Measurements from ENCODE around the gene ROR2.

Gene ROR2

DNA sequence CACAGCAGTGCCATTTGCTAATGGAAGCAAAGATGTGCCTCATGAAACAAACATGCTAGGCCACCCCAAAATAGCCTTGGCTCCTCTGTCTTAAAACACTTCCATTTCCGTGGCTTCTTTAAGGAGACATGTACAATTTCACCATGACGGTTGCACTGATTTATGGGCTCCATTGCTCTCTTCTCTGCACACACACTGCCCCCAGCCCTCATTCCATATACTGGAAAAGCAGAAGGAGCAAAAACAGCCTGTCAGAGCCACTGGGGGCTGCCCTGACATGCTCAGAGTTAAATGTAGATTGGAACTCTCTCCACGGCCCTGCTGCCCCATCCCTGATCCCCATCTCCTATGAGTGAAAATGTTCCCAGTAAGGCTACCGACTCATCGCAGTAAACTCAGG lies 114.8 kb downstream of the ROR2 start:
- H3K27ac ChIP-seq (replicated peaks; ENCODE audit: low read length), result no peak overlapping the region
- no peak overlapping the region for H4K8ac ChIP-seq (ENCODE audit: low read depth, low read length)
- H3K36me3 ChIP-seq (replicated peaks in 1 of 2; ENCODE audit: control insufficient read depth in 2 of 2, insufficient read depth in 2 of 2, low read length in 2 of 2), result no peaks in the 10 kb centered on the region
- no peaks in the 10 kb centered on the region for H3K27me3 ChIP-seq (ENCODE audit: control insufficient read depth in 3 of 3, insufficient read depth in 3 of 3, low read depth in 1 of 3, low read length in 3 of 3)
- peaks cover 17 to 29% of the 10 kb centered on the region in 2 donors for H3K4me1 ChIP-seq (ENCODE audit: control insufficient read depth in 2 of 2, insufficient read depth in 1 of 2, low read depth in 1 of 2, low read length in 2 of 2)
- DNase-seq (ENCODE audit: low spot score), result no peak
- no peaks in the 10 kb centered on the region for H3K9me3 ChIP-seq (replicated peaks in 1 of 2; ENCODE audit: control insufficient read depth in 2 of 2, insufficient read depth in 1 of 2, low read depth in 1 of 2, low read length in 2 of 2)
- H2AFZ ChIP-seq (ENCODE audit: low read length), result no peak overlapping the region
- H2BK5ac ChIP-seq (ENCODE audit: low read length), result no peak overlapping the region
- H2BK120ac ChIP-seq (ENCODE audit: low read depth, low read length), result no peak overlapping the region
- no peak overlapping the region for H3K4ac ChIP-seq (ENCODE audit: low read length)
- peaks cover 12% of the 10 kb centered on the region for H3K79me1 ChIP-seq (ENCODE audit: low read depth, low read length)
- H3K23ac ChIP-seq (ENCODE audit: low read depth, low read length, poor library complexity), result no peak overlapping the region
- no peak overlapping the region for H3K14ac ChIP-seq (ENCODE audit: low read length)
- no peak overlapping the region for H4K91ac ChIP-seq (ENCODE audit: low read depth, low read length, poor library complexity)
- no peak overlapping the region for H3K4me2 ChIP-seq (ENCODE audit: insufficient read depth, low read length, poor library complexity, severe bottlenecking)
- H2BK12ac ChIP-seq (ENCODE audit: low read length), result no peak overlapping the region
- no peak overlapping the region for H2AK5ac ChIP-seq (ENCODE audit: low read depth, low read length)
- no peak overlapping the region for H2BK15ac ChIP-seq (ENCODE audit: low read length)
- no peak overlapping the region for H3K4me3 ChIP-seq (ENCODE audit: low read length in 2 of 2)
- no peak overlapping the region for H3K18ac ChIP-seq (ENCODE audit: low read length)
- no CpG with 5 or more reads among the region's 5 CpGs for WGBS, 2 donors (ENCODE audit: extremely low coverage in 2 of 2, insufficient read length in 2 of 2, insufficient replicate concordance in 1 of 2)
- no peak overlapping the region for H3K9ac ChIP-seq (ENCODE audit: low read depth, low read length, poor library complexity)

DNA sequence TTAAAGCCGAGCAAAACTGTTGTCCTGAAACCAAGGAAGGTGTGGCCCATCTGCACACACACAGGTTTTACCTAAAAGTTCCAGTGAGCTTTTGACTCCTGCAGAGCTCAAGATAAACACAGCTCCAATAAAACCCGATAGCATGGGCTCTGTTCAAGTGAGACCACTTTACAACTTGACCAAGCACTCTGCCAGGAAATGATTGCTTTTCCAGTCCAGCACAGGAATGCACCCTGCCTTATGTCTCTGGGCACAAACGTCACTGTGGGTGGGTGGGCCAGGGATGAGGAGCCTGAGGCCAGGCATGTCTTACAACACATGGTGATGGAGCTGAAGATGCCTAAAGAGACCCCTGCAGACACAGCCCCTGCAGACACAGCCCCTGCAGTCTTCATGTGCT lies 115.3 kb downstream of the ROR2 start:
- H2AK5ac ChIP-seq (ENCODE audit: low read depth, low read length), result no peak overlapping the region
- no peaks in the 10 kb centered on the region for H3K36me3 ChIP-seq (replicated peaks in 1 of 2; ENCODE audit: control insufficient read depth in 2 of 2, insufficient read depth in 2 of 2, low read length in 2 of 2)
- no peak overlapping the region for H3K9ac ChIP-seq (ENCODE audit: low read depth, low read length, poor library complexity)
- no peak overlapping the region for H3K4ac ChIP-seq (ENCODE audit: low read length)
- no peak overlapping the region for H3K23ac ChIP-seq (ENCODE audit: low read depth, low read length, poor library complexity)
- no peak overlapping the region for H2AFZ ChIP-seq (ENCODE audit: low read length)
- no peak overlapping the region for H3K4me3 ChIP-seq (ENCODE audit: low read length in 2 of 2)
- H3K18ac ChIP-seq (ENCODE audit: low read length), result no peak overlapping the region
- no peak overlapping the region for H2BK5ac ChIP-seq (ENCODE audit: low read length)
- H3K14ac ChIP-seq (ENCODE audit: low read length), result no peak overlapping the region
- no peak for DNase-seq (ENCODE audit: low spot score)
- H2BK120ac ChIP-seq (ENCODE audit: low read depth, low read length), result no peak overlapping the region
- H3K9me3 ChIP-seq (replicated peaks in 1 of 2; ENCODE audit: control insufficient read depth in 2 of 2, insufficient read depth in 1 of 2, low read depth in 1 of 2, low read length in 2 of 2), result no peaks in the 10 kb centered on the region
- H3K27ac ChIP-seq (replicated peaks; ENCODE audit: low read length), result no peak overlapping the region
- no peak overlapping the region for H4K91ac ChIP-seq (ENCODE audit: low read depth, low read length, poor library complexity)
- no peak overlapping the region for H2BK15ac ChIP-seq (ENCODE audit: low read length)
- H3K4me1 ChIP-seq (ENCODE audit: control insufficient read depth in 2 of 2, insufficient read depth in 1 of 2, low read depth in 1 of 2, low read length in 2 of 2), result peaks cover 17 to 29% of the 10 kb centered on the region in 2 donors
- no peaks in the 10 kb centered on the region for H3K27me3 ChIP-seq (ENCODE audit: control insufficient read depth in 3 of 3, insufficient read depth in 3 of 3, low read depth in 1 of 3, low read length in 3 of 3)
- no CpG with 5 or more reads among the region's 3 CpGs for WGBS, 2 donors (ENCODE audit: extremely low coverage in 2 of 2, insufficient read length in 2 of 2, insufficient replicate concordance in 1 of 2)
- H3K79me1 ChIP-seq (ENCODE audit: low read depth, low read length), result peaks cover 12% of the 10 kb centered on the region
- H2BK12ac ChIP-seq (ENCODE audit: low read length), result no peak overlapping the region
- H3K4me2 ChIP-seq (ENCODE audit: insufficient read depth, low read length, poor library complexity, severe bottlenecking), result no peak overlapping the region
- H4K8ac ChIP-seq (ENCODE audit: low read depth, low read length), result no peak overlapping the region

DNA sequence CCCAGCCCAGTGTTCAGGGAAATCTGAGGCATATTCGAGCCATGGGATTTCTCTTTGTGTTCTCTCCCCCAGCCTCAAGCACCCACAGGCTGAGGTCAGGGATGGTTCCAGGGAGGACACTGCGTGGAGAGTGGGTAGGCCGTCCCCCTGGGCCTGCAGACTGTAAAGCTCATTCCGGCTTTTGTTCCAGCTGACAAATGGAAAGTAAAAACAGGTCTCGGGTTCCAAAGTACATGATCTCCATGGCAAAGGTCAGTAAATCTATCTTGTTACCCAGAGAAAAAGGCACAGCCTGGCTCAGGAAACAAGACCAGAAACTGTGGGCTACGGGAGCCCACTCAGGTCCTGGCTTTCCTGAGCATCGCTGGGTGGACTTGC lies 116.2 kb downstream of the ROR2 start:
- Histone ChIP-seq H3K4me2 (ENCODE audit: insufficient read depth, low read length, poor library complexity, severe bottlenecking) (no peak overlapping the region), H3K4me3 (ENCODE audit: low read length in 2 of 2) (no peak overlapping the region), H4K91ac (ENCODE audit: low read depth, low read length, poor library complexity) (no peak overlapping the region), H2BK5ac (ENCODE audit: low read length) (no peak overlapping the region), H3K36me3 (replicated peaks in 1 of 2; ENCODE audit: control insufficient read depth in 2 of 2, insufficient read depth in 2 of 2, low read length in 2 of 2) (no peaks in the 10 kb centered on the region), H3K79me1 (ENCODE audit: low read depth, low read length) (peaks cover 9% of the 10 kb centered on the region), H3K27ac (replicated peaks; ENCODE audit: low read length) (no peak overlapping the region), H2BK15ac (ENCODE audit: low read length) (no peak overlapping the region), H3K9me3 (replicated peaks in 1 of 2; ENCODE audit: control insufficient read depth in 2 of 2, insufficient read depth in 1 of 2, low read depth in 1 of 2, low read length in 2 of 2) (no peaks in the 10 kb centered on the region), H3K23ac (ENCODE audit: low read depth, low read length, poor library complexity) (no peak overlapping the region), H2BK12ac (ENCODE audit: low read length) (no peak overlapping the region), H3K9ac (ENCODE audit: low read depth, low read length, poor library complexity) (no peak overlapping the region), H3K27me3 (ENCODE audit: control insufficient read depth in 3 of 3, insufficient read depth in 3 of 3, low read depth in 1 of 3, low read length in 3 of 3) (no peaks in the 10 kb centered on the region), H4K8ac (ENCODE audit: low read depth, low read length) (no peak overlapping the region), H2AFZ (ENCODE audit: low read length) (peak overlapping the region; percentile 8), H3K18ac (ENCODE audit: low read length) (peak overlapping the region; percentile 29), H3K4me1 (ENCODE audit: control insufficient read depth in 2 of 2, insufficient read depth in 1 of 2, low read depth in 1 of 2, low read length in 2 of 2) (peaks cover 17 to 29% of the 10 kb centered on the region in 2 donors), H3K14ac (ENCODE audit: low read length) (no peak overlapping the region), H3K4ac (ENCODE audit: low read length) (no peak overlapping the region), H2BK120ac (ENCODE audit: low read depth, low read length) (no peak overlapping the region), H2AK5ac (ENCODE audit: low read depth, low read length) (peak overlapping the region; percentile 30)
- DNase-seq (ENCODE audit: low spot score), result no peak
- no CpG with 5 or more reads among the region's 7 CpGs for WGBS, 2 donors (ENCODE audit: extremely low coverage in 2 of 2, insufficient read length in 2 of 2, insufficient replicate concordance in 1 of 2)

DNA sequence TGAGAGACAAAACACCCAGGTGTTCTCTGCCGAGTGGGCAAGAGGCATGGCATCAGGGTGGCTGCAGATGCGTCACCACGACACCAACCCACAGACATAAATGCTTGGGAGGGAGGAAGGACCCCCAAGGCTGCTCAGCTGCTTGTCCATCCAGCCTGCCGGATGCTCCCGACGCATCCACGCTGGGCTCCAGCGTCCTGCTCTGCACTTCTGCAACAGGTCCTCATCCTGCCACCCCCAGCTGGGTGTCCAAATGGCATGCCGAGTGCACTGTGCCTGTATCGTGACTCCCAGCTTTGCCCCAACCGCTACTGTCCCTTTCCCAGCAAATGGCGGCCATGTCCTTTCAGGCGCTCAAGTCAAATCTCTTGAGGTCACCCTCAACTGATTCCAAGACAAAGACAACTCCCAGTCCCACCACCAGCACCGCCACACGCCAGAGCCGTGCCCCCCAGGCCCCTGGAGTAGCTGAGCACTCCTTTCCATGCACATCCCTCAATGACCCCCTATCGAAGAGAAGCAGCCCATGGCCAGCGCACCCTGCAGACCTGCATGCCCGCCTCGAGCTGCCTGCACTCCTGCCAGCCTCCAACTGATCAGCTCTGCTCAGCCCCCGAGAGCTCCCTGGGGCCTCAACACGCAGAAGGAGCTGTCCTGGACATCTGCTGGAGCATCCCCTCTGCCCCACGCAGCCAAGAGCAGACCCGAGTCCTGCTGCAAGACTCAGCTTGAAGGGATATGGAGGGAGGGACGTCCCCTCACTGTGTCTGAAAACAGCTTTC lies 116.7 kb downstream of the ROR2 start:
- no peaks in the 10 kb centered on the region for H3K27me3 ChIP-seq (ENCODE audit: control insufficient read depth in 3 of 3, insufficient read depth in 3 of 3, low read depth in 1 of 3, low read length in 3 of 3)
- H3K4me1 ChIP-seq (ENCODE audit: control insufficient read depth in 2 of 2, insufficient read depth in 1 of 2, low read depth in 1 of 2, low read length in 2 of 2), result peaks cover 17 to 25% of the 10 kb centered on the region in 2 donors
- H3K27ac ChIP-seq (replicated peaks; ENCODE audit: low read length), result no peak overlapping the region
- no peak overlapping the region for H2BK12ac ChIP-seq (ENCODE audit: low read length)
- DNase-seq (ENCODE audit: low spot score), result no peak
- no peak overlapping the region for H2AFZ ChIP-seq (ENCODE audit: low read length)
- no CpG with 5 or more reads among the region's 25 CpGs for WGBS, 2 donors (ENCODE audit: extremely low coverage in 2 of 2, insufficient read length in 2 of 2, insufficient replicate concordance in 1 of 2)
- peak overlapping the region; percentile 61 for H2BK15ac ChIP-seq (ENCODE audit: low read length)
- peak overlapping the region; percentile 30 for H2AK5ac ChIP-seq (ENCODE audit: low read depth, low read length)
- H3K23ac ChIP-seq (ENCODE audit: low read depth, low read length, poor library complexity), result peak overlapping the region; percentile 81
- no peaks in the 10 kb centered on the region for H3K9me3 ChIP-seq (replicated peaks in 1 of 2; ENCODE audit: control insufficient read depth in 2 of 2, insufficient read depth in 1 of 2, low read depth in 1 of 2, low read length in 2 of 2)
- peak overlapping the region; percentile 88 for H3K18ac ChIP-seq (ENCODE audit: low read length)
- no peak overlapping the region for H3K4me2 ChIP-seq (ENCODE audit: insufficient read depth, low read length, poor library complexity, severe bottlenecking)
- no peak overlapping the region for H2BK120ac ChIP-seq (ENCODE audit: low read depth, low read length)
- H3K36me3 ChIP-seq (replicated peaks in 1 of 2; ENCODE audit: control insufficient read depth in 2 of 2, insufficient read depth in 2 of 2, low read length in 2 of 2), result no peaks in the 10 kb centered on the region
- no peak overlapping the region for H3K9ac ChIP-seq (ENCODE audit: low read depth, low read length, poor library complexity)
- no peak overlapping the region for H3K4ac ChIP-seq (ENCODE audit: low read length)
- H3K14ac ChIP-seq (ENCODE audit: low read length), result peak overlapping the region; percentile 85
- H3K79me1 ChIP-seq (ENCODE audit: low read depth, low read length), result peaks cover 6% of the 10 kb centered on the region
- peak overlapping the region; percentile 77 for H4K8ac ChIP-seq (ENCODE audit: low read depth, low read length)
- H4K91ac ChIP-seq (ENCODE audit: low read depth, low read length, poor library complexity), result no peak overlapping the region
- H3K4me3 ChIP-seq (ENCODE audit: low read length in 2 of 2), result no peak overlapping the region
- H2BK5ac ChIP-seq (ENCODE audit: low read length), result no peak overlapping the region
